AG10803 (cell line): ENCODE results near the gene PARVA.

ENCODE experiments used
- DNase-seq: peaks from one replicate; pipeline ENCODE4 v3.0.0; 2010; ENCODE audit warnings: low read depth
- H3K4me3 ChIP-seq: 2 replicates; pipeline ENCODE4 v1.5.1; 2011; ENCODE audit warnings: mild to moderate bottlenecking, low read length, control low read depth
- TF ChIP-seq, protein P1 (sequence below): conservative IDR thresholded peaks from 2 replicates; pipeline ENCODE4 v1.5.1; 2011; ENCODE audit warnings: mild to moderate bottlenecking, low read length, control low read depth, inconsistent platforms

PARVA gene

DNA sequence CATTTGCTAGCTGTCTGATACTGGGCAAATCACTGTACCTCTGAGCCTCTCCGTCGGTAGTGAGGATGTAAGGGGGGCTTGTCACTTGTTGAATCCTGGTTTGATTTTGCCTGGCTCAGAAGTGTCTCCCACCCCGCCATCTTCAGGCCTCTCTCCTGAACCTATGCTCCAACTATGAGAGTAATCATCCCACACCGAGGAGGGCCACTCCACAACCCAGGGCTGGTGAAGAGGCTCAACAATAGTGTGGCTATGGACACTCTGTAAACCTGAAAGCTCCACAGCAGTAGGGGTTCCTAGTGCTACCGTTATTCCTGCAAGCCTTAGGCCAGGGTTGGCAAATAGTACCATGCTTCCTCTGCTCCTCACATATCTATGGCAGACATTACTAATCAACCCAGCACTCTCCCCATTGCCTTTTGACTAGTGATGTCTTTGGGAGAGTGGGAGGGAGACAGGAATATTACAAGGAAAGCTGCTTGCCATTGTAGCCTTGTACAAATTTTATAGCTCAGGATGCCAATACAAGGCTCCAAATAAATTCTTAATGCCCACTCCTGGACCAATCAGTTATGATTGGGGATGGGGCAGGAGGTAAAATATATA lies 162.8 kb downstream of the PARVA start:
- peak; percentile 62 for DNase-seq
- H3K4me3 ChIP-seq: no peak overlapping the region
- TF ChIP-seq, protein P1, sequence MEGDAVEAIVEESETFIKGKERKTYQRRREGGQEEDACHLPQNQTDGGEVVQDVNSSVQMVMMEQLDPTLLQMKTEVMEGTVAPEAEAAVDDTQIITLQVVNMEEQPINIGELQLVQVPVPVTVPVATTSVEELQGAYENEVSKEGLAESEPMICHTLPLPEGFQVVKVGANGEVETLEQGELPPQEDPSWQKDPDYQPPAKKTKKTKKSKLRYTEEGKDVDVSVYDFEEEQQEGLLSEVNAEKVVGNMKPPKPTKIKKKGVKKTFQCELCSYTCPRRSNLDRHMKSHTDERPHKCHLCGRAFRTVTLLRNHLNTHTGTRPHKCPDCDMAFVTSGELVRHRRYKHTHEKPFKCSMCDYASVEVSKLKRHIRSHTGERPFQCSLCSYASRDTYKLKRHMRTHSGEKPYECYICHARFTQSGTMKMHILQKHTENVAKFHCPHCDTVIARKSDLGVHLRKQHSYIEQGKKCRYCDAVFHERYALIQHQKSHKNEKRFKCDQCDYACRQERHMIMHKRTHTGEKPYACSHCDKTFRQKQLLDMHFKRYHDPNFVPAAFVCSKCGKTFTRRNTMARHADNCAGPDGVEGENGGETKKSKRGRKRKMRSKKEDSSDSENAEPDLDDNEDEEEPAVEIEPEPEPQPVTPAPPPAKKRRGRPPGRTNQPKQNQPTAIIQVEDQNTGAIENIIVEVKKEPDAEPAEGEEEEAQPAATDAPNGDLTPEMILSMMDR: no peak

DNA sequence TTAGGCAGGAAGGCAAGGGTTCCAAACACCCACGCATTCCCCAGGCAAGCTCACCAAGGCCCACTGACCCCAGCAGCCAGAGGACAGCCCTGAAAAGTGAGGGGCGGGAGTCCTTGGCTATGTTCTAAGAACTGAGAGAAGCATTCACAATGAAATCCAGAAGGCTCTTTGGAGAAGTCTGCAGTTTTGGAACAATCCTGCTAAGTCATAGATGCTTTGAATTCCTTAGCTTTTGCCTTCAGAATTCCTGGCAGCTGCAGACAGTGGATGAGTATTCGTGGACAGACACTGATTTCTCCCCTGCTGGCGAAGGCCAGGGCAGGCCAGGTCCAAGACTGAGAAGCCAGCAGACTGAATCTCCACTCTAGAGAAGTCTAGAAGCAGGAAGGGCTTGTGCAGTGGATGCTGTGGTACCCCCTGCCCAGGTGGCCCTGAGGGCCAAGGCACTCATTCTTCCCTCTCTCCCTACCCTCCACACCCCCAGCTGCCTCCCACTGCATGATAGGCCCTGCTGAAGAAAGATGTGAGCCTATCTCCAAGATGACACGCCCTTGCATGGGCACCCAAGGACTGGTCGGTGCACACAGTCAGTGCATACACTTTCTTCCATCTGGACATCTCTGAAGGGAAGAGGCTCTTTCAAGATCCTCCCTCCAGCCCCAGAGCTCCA lies 163.7 kb downstream of the PARVA start:
- peak; percentile 96 for DNase-seq
- peak overlapping the region; percentile 3; the same call in 1 of the 2 replicates for H3K4me3 ChIP-seq
- TF ChIP-seq, protein P1: peak; percentile 76

DNA sequence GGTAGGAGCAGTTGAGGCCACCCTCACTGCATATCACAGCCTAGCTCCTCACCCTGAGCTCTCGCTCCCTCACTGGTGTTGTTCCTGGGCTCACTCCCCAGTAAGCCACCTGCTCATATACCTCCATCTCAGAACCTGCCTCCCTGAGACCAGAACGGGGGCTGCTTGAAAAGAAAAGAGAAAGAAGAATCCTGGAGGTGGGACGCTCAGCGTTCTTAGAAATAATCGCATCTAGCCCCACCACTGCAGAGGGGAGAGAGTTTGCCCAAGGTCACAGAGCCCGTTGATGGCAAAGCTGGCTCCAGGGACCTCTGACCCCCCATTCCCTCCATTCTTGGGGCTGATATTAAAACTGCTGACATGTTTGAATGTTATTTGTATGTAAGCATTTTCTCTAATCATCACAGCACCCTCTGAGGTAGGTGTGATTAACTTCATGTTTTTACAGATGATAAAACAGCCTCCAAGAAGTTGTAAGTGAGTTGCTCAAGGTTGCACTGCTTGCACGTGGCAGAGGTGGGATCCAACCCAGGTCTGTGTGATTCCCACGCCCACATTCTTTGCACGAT lies 164.3 kb downstream of the PARVA start:
- DNase-seq: no peak
- no peak overlapping the region for H3K4me3 ChIP-seq
- TF ChIP-seq, protein P1: no peak

DNA sequence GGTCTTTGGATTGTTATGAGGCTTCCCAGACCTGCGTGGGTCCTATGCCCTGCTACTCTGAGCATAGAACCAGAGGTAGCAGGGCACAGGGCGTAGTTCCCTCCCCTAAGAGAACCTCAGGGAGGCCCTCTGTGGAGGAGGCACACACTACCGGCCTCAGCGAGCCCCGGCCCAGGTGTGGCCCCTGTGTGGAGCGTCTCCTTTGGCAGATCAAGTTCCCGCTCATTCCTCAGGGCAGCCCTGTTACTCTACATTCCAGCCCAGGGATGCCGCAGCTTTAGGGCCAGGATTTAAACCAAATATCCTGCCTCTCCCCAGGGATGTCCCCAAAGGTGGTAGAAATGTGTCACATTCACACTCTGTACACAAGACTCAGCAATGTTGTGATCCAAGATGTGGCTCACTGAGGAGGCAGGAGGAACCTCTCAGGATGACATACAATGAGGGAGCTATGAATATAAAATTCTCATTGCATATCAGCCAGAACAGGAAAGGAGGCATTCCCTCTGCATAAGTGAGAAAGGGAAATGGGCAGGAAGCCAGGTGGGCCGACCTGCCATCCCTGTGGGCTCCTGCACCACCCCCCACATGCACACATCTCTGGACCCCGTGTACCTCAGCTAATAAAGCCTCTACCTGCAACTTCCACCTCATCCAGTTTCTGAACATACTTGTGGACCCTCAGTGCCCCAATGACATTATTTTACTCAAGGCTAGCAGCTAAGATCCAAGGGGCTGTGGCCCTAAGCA lies 165.0 kb downstream of the PARVA start:
- no peak overlapping the region for H3K4me3 ChIP-seq
- TF ChIP-seq, protein P1: no peak
- DNase-seq: no peak

DNA sequence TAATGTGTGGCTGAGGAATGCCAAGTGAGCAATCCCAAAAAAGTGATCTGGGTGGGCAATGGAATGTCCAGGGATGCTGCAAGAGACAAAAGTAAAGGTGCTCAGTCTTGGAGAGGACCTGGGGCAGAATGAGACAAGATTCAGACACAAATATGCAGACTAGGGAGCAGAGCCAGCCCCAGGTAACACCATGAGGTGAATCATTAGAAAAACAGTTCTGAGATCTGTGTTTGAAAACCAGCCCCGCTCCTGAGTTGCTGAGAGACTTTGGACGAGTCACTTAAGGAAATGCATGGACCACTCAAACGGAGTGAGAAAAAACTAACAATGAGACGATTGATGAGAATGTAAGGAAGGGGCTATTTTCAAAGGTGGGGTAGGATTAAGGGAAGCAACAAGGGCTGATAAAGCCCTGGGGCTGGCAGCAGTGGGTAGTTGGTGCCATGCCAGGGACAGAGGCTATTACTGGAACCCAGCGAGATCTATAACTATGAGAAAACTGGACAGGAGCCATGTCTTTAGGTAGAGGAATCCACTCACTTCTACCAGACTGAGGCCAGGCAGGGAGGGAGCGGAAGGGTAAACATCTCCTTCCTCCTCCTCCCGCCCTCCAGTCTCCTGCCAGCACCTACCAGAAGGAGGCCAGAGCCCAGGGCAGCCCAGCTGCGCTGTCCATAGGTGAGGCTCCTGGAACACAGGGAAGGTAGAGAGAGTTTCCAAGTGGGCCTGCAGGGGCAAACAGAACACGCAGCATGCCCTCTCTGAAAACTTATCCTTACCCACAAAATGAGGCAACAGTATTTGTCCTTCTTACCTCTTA lies 166.4 kb downstream of the PARVA start:
- TF ChIP-seq, protein P1: no peak
- H3K4me3 ChIP-seq: no peak overlapping the region
- no peak for DNase-seq

DNA sequence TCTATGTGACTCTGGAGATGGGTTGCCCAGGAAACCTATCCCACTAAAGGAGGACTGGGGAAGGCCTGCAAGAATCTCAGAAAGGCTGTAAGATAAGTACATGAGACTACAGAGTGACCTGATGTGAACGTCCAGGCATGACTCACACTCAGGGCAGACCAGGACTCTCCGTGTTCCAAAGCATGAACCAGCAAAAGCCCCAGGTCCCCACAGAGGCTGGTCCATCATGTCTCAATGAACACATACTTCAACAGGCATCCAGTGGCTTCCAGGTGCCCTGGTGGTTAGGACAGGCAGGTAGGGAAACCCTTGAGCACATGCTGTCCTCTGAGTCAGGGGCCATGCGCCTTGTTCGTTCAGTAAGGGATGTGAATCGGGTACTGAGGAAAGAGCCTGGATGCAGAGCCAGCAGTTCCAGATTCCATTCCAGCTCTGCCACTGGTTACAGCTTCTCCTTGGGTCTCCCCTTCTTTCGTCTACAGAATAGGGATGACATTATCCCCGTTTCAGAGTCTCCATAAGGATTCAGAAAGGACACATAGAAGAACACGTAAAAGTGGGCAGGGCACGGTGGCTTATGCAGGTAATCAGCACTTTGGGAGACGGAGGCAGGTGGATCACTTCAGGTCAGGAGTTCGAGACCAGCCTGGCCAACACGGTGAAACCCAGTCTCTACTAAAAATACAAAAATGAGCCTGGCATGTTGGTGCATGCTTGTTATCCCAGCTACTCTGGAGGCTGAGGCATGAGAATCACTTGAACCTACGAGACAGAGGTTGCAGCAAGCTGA lies 167.8 kb downstream of the PARVA start:
- H3K4me3 ChIP-seq: no peak overlapping the region
- no peak for DNase-seq
- TF ChIP-seq, protein P1: no peak
